ENCODE results near the gene HEATR5B.

DNA sequence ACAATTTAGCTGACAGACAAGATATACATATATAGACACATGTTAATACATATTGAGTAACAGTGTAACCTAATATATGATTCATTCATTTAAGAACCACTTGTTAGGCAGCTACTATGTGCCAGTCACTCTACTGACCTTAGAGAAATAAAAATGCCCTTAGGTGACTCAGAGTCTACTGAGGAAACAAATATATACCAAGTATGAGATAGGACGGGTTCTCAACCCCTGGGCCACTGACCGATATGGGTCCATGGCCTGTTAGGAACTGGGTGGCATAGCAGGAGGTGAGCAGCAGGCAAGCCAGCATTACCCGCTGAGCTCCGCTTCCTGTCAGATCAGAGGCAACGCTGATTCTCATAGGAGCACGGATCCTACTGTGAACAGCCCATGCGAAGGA lies 132.6 kb downstream of the HEATR5B start:
- TF ChIP-seq, protein P1, sequence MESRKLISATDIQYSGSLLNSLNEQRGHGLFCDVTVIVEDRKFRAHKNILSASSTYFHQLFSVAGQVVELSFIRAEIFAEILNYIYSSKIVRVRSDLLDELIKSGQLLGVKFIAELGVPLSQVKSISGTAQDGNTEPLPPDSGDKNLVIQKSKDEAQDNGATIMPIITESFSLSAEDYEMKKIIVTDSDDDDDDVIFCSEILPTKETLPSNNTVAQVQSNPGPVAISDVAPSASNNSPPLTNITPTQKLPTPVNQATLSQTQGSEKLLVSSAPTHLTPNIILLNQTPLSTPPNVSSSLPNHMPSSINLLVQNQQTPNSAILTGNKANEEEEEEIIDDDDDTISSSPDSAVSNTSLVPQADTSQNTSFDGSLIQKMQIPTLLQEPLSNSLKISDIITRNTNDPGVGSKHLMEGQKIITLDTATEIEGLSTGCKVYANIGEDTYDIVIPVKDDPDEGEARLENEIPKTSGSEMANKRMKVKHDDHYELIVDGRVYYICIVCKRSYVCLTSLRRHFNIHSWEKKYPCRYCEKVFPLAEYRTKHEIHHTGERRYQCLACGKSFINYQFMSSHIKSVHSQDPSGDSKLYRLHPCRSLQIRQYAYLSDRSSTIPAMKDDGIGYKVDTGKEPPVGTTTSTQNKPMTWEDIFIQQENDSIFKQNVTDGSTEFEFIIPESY (IDR thresholded peaks at IDR 0.05), result no peak
- TF ChIP-seq MYC (IDR thresholded peaks at IDR 0.05; ENCODE audit: insufficient read depth, insufficient read length, insufficient replicate concordance, low read length, severe bottlenecking) (no peak), TAF1 (IDR thresholded peaks at IDR 0.05; ENCODE audit: borderline replicate concordance, low read depth, low read length) (no peak), GATAD2B (conservative IDR thresholded peaks at IDR 0.05; ENCODE audit: low read depth) (no peak), EZH2 (IDR thresholded peaks at IDR 0.05; ENCODE audit: borderline replicate concordance, control insufficient read depth, low read depth, low read length) (no peak)
- TF ChIP-seq, protein P2, sequence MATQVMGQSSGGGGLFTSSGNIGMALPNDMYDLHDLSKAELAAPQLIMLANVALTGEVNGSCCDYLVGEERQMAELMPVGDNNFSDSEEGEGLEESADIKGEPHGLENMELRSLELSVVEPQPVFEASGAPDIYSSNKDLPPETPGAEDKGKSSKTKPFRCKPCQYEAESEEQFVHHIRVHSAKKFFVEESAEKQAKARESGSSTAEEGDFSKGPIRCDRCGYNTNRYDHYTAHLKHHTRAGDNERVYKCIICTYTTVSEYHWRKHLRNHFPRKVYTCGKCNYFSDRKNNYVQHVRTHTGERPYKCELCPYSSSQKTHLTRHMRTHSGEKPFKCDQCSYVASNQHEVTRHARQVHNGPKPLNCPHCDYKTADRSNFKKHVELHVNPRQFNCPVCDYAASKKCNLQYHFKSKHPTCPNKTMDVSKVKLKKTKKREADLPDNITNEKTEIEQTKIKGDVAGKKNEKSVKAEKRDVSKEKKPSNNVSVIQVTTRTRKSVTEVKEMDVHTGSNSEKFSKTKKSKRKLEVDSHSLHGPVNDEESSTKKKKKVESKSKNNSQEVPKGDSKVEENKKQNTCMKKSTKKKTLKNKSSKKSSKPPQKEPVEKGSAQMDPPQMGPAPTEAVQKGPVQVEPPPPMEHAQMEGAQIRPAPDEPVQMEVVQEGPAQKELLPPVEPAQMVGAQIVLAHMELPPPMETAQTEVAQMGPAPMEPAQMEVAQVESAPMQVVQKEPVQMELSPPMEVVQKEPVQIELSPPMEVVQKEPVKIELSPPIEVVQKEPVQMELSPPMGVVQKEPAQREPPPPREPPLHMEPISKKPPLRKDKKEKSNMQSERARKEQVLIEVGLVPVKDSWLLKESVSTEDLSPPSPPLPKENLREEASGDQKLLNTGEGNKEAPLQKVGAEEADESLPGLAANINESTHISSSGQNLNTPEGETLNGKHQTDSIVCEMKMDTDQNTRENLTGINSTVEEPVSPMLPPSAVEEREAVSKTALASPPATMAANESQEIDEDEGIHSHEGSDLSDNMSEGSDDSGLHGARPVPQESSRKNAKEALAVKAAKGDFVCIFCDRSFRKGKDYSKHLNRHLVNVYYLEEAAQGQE (IDR thresholded peaks at IDR 0.05; ENCODE audit: low read depth, low read length), result no peak

Measured in GM12878 (cell line).